K562 (cell line): Measurements from ENCODE around the gene VPS35L. TPM values are rescaled to one million over a fixed set of nuclear protein-coding genes. Genes with fewer than 3 reads are reported as not detected.

Experiments
- ATAC-seq: fragments of 200-7000 bp; cut with Tn5 transposase; 3 replicates; pipeline ENCODE4 v1.9.1; 2020; ENCODE audit warnings: moderate library complexity
- BruUV-seq: library from RNA; stranded (reverse); fragments of 400-500 nt; replicated peaks from 2 replicates; lab custom pipeline; 2021; lab: Mats Ljungman, UMichigan
- CTCF ChIA-PET: fragments of 300-600 bp; formaldehyde crosslinking; extraction: SDS; loops from one replicate; lab custom pipeline; 2021; ENCODE audit warnings: low intra/inter-chr PET ratio; lab: Yijun Ruan, JAX
- POLR2A ChIA-PET: fragments of 300-600, 350-650 bp; sonication (Branson Sonifier 250); formaldehyde crosslinking; extraction: SDS; loops from one replicate; lab custom pipeline; 2021; ENCODE audit warnings: antibody characterized with exemption, inconsistent platforms; lab: Yijun Ruan, JAX
- DNase-seq, 4 experiments: peaks; one replicate each; pipeline versions ENCODE4 v3.0.0 to v3.0.0-alpha.2; 2011 to 2018; ENCODE audit warnings: low spot score in 3 of 4, mixed read lengths in 3 of 4; ENCODE audit errors: extremely low read depth in 1 of 4
- FAIRE-seq: peaks from 2 replicates; lab custom pipeline; 2011; peaks lifted over from hg19 to GRCh38; lab: Jason Lieb, UNC
- H2AFZ ChIP-seq: 2 replicates; pipeline ENCODE4 v1.6.0; 2011; ENCODE audit warnings: low read depth, low read length, control low read depth, inconsistent platforms
- H3K27ac ChIP-seq: fragments of 200-600 bp; 3 replicates; pipeline ENCODE4 v1.8.0; 2011; ENCODE audit warnings: low read depth, mild to moderate bottlenecking, control low read depth, inconsistent platforms, low read length, moderate library complexity, mixed read lengths; ENCODE audit errors: extremely low read depth
- H3K27me3 ChIP-seq, 2 experiments: fragments of 300-600 bp in 1 of 2; 2 replicates in 1 of 2; 3 replicates in 1 of 2; pipeline versions ENCODE4 v1.6.0 to v1.8.0; 2011; ENCODE audit warnings: inconsistent platforms in 2 of 2, low read length in 2 of 2, mild to moderate bottlenecking in 1 of 2, mixed read lengths in 1 of 2, moderate library complexity in 1 of 2; ENCODE audit not compliant: control insufficient read depth in 2 of 2, insufficient read depth in 2 of 2
- H3K36me3 ChIP-seq: fragments of 300-600 bp; 3 replicates; pipeline ENCODE4 v1.8.0; 2011; ENCODE audit warnings: mild to moderate bottlenecking, low read length, inconsistent platforms; ENCODE audit not compliant: control insufficient read depth, insufficient read depth
- H3K4me1 ChIP-seq, 2 experiments: fragments of 200-600 bp in 1 of 2; replicated peaks in 1 of 2; 2 replicates in 1 of 2; 3 replicates in 1 of 2; pipeline versions ENCODE4 v1.5.1 to v1.8.0; 2011; ENCODE audit warnings: inconsistent platforms in 2 of 2, low read length in 2 of 2, mild to moderate bottlenecking in 1 of 2, mixed read lengths in 1 of 2, moderate library complexity in 1 of 2; ENCODE audit not compliant: control insufficient read depth in 2 of 2, insufficient read depth in 2 of 2
- H3K4me2 ChIP-seq: 2 replicates; pipeline ENCODE4 v1.6.1; 2011; ENCODE audit warnings: low read length, control low read depth, inconsistent platforms, mixed read lengths; ENCODE audit not compliant: insufficient read depth
- H3K4me3 ChIP-seq: fragments of 200-600 bp; sonication (generic), shearing (Covaris generic); 2 replicates; pipeline ENCODE4 v1.5.1; 2016; ENCODE audit warnings: control low read depth, inconsistent platforms
- H3K79me2 ChIP-seq: fragments of 200-600 bp; 3 replicates; pipeline ENCODE4 v1.8.0; 2011; ENCODE audit warnings: low read length, inconsistent platforms; ENCODE audit not compliant: control insufficient read depth, insufficient read depth
- H3K9ac ChIP-seq, 2 experiments: 2 replicates each; pipeline versions ENCODE4 v1.6.0 to v1.6.1; 2011; ENCODE audit warnings: low read depth in 2 of 2, low read length in 2 of 2, control low read depth in 1 of 2, inconsistent platforms in 1 of 2, mild to moderate bottlenecking in 1 of 2, mixed read lengths in 1 of 2; ENCODE audit not compliant: insufficient read depth in 1 of 2
- H3K9me1 ChIP-seq: one replicate; pipeline ENCODE4 v1.6.0; 2011; ENCODE audit warnings: inconsistent platforms, mild to moderate bottlenecking, low read length, moderate library complexity; ENCODE audit not compliant: control insufficient read depth, insufficient read depth
- H3K9me3 ChIP-seq: replicated peaks from 2 replicates; pipeline ENCODE4 v1.5.1; 2011; ENCODE audit warnings: low read depth, low read length, inconsistent platforms; ENCODE audit not compliant: control insufficient read depth, insufficient read depth
- H4K20me1 ChIP-seq: replicated peaks from 2 replicates; pipeline ENCODE4 v1.6.1; 2011; ENCODE audit warnings: low read length, inconsistent platforms, mixed read lengths; ENCODE audit not compliant: control insufficient read depth, insufficient read depth
- E2F6 ChIP-seq, 2 experiments: IDR thresholded peaks; 2 replicates each; pipeline ENCODE4 v1.6.1; 2011; ENCODE audit warnings: borderline replicate concordance in 1 of 2, control low read depth in 1 of 2, low read depth in 1 of 2, low read length in 1 of 2, mild to moderate bottlenecking in 1 of 2, mixed read lengths in 1 of 2, moderate library complexity in 1 of 2; ENCODE audit not compliant: insufficient read depth in 1 of 2, insufficient read length in 1 of 2, poor library complexity in 1 of 2, severe bottlenecking in 1 of 2; ENCODE audit errors: extremely low read depth in 1 of 2
- JUND ChIP-seq, 2 experiments: IDR thresholded peaks; 2 replicates in 1 of 2; 3 replicates in 1 of 2; pipeline ENCODE4 v1.6.1; 2011; ENCODE audit warnings: borderline replicate concordance in 2 of 2, low read depth in 2 of 2, low read length in 2 of 2, improper control_type of control experiment in 1 of 2, missing biosample characterization in 1 of 2, missing genetic modification characterization in 1 of 2, missing genetic modification reagents in 1 of 2
- PHF8 ChIP-seq: fragments of 200-600 bp; sonication (generic); IDR thresholded peaks from 2 replicates; pipeline ENCODE4 v1.6.1; 2012; ENCODE audit warnings: mixed run types, mild to moderate bottlenecking, inconsistent platforms, low read length, moderate library complexity, borderline replicate concordance
- PRPF4 ChIP-seq: fragments of 200-400 bp; formaldehyde crosslinking; IDR thresholded peaks from one replicate; pipeline ENCODE4 v1.6.1; 2017; ENCODE audit warnings: low read length, low read depth, mild to moderate bottlenecking; ENCODE audit not compliant: insufficient read depth, poor library complexity, severe bottlenecking
- TAF9B ChIP-seq: fragments of 450-650 bp; IDR thresholded peaks from 2 replicates; pipeline ENCODE4 v1.6.1; 2018; ENCODE audit warnings: mild to moderate bottlenecking; ENCODE audit not compliant: partially characterized antibody
- TSC22D4 ChIP-seq: fragments of 450-650 bp; IDR thresholded peaks from 2 replicates; pipeline ENCODE4 v1.6.1; 2016; ENCODE audit warnings: missing genetic modification characterization, missing biosample characterization, control low read depth
- UBTF ChIP-seq, 2 experiments: IDR thresholded peaks; 2 replicates each; pipeline ENCODE4 v1.6.1; 2012; ENCODE audit warnings: improper control_type of control experiment in 2 of 2, low read depth in 2 of 2, low read length in 2 of 2, borderline replicate concordance in 1 of 2
- VEZF1 ChIP-seq: fragments of 200-800 bp; sonication (Bioruptor generic); IDR thresholded peaks from 2 replicates; pipeline ENCODE4 v1.6.1; 2017; ENCODE audit warnings: missing genetic modification characterization, missing compliant biosample characterization
- ZNF449 ChIP-seq: fragments of 250-450 bp; sonication (Bioruptor Pico); IDR thresholded peaks from 2 replicates; pipeline ENCODE4 v1.8.0; 2022; ENCODE audit warnings: moderate library complexity, mild to moderate bottlenecking, inconsistent platforms
- ZNF668 ChIP-seq: fragments of 250-450 bp; sonication (Bioruptor Pico); IDR thresholded peaks from 2 replicates; pipeline ENCODE4 v1.8.0; 2022; ENCODE audit warnings: mild to moderate bottlenecking, inconsistent platforms
- WGBS: fragments of 100-300 bp; shearing (Covaris generic); methylation state at CpG from one replicate; pipeline ENCODE4 v1.1.6; 2016; ENCODE audit warnings: low coverage, mixed read lengths; ENCODE audit not compliant: insufficient coverage; ENCODE audit errors: missing lambda C conversion rate; 5-methylcytosine and 5-hydroxymethylcytosine counted together
- in situ Hi-C: fragments of 300-500 bp; cut with MboI; formaldehyde crosslinking; loops from 4 replicates; pipeline ENCODE4 v1.15.0; 2018; ENCODE audit warnings: inconsistent platforms, mixed read lengths
- intact Hi-C: fragments of 100-400 bp; cut with micrococcal nuclease; formaldehyde crosslinking; loops from 2 replicates; pipeline ENCODE4 v1.14.2; 2022
- polyA plus RNA-seq, 8 experiments: library from polyadenylated mRNA; depleted of rRNA in 4 of 8; stranded (reverse) in 5 of 8; unstranded in 3 of 8; fragments of >200 nt; fragmentation: Nextera tagmentation in 2 of 8; fragmentation: Illumina TruSeq in 1 of 8; extraction: Ambion mirVana in 2 of 8; extraction: Trizol in 1 of 8; gene quantifications; 2 replicates each; pipeline versions ENCODE4 v1.2.1 to v1.2.3, GENCODE V29; 2011 to 2014; ENCODE audit warnings: inconsistent platforms in 1 of 8, missing spikeins in 1 of 8
- total RNA-seq, 7 experiments: library from RNA; depleted of rRNA in 6 of 7; stranded (reverse); fragments of >200 nt in 6 of 7; fragmentation: Illumina TruSeq in 2 of 7; extraction: Trizol in 2 of 7; gene quantifications; 2 replicates each; pipeline versions ENCODE4 v1.2.1 to v1.2.3, GENCODE V29; 2011 to 2021; ENCODE audit warnings: low replicate concordance in 1 of 7

VPS35L gene
- total and polyA plus RNA-seq, 9 of the 15 experiments (the other 6 are each of a cell fraction or from before 2014, with no cell fraction given) = 10.2 to 30.4 (median 20.1) TPM

GRCh38 chr16:19604911-19605310 is 49.4 kb downstream of the VPS35L start (continued):
- TF ChIP-seq VEZF1 (CRISPR knock-in tag) (no peak), JUND (IDR thresholded peaks at IDR 0.05; ENCODE audit: borderline replicate concordance, low read depth, low read length) (no peak), JUND (tag; IDR thresholded peaks at IDR 0.05; ENCODE audit: borderline replicate concordance, low read depth, low read length) (no peak), PHF8 (no peak), TSC22D4 (tag) (no peak), TAF9B (no peak), ZNF668 (CRISPR knock-in tag) (no peak)

GRCh38 chr16:19605701-19606100 is 50.2 kb downstream of the VPS35L start:
- no peak overlapping the region for H3K27ac ChIP-seq
- ChIA-PET POLR2A (interaction anchor here (0.9 kb wide), 1 partner anchor 29 kb away, joined by 3 read pairs; no protein-coding TSS in a partner anchor), CTCF (interaction anchor here (0.7 kb wide), 1 partner anchor 29 kb away, joined by 3 read pairs; no protein-coding TSS in a partner anchor)
- FAIRE-seq (no peak), ATAC-seq (no peak), DNase-seq (no peak)
- H3K27me3 ChIP-seq = no peaks in the 10 kb centered on the region
- in situ Hi-C loops (loop anchor here (10.0 kb wide), 1 partner anchor 699 kb away; no protein-coding TSS in a partner anchor), intact Hi-C loops (no loop called here)
- H3K4me3 ChIP-seq = no peak overlapping the region
- no peak for TF ChIP-seq ZNF449 (CRISPR knock-in tag)
- TF ChIP-seq PRPF4 = no peak
- TF ChIP-seq E2F6 (IDR thresholded peaks at IDR 0.05; ENCODE audit: borderline replicate concordance in 1 of 2, extremely low read depth in 1 of 2, insufficient read depth in 1 of 2, insufficient read length in 1 of 2, low read depth in 1 of 2, low read length in 1 of 2, poor library complexity in 1 of 2, severe bottlenecking in 1 of 2) = no peak
- TF ChIP-seq UBTF (IDR thresholded peaks at IDR 0.05; ENCODE audit: borderline replicate concordance in 1 of 2, low read depth in 2 of 2, low read length in 2 of 2) = no peak
- no peak overlapping the region for H3K9ac ChIP-seq
- H3K36me3 ChIP-seq = peaks cover 9% of the 10 kb centered on the region; the same call in 1 of the 3 replicates
- H3K79me2 ChIP-seq = no peaks in the 10 kb centered on the region
- H3K9me1 ChIP-seq = no peaks in the 10 kb centered on the region
- no peaks in the 10 kb centered on the region for H4K20me1 ChIP-seq
- 38% methylated on average over 1 of the region's 1 CpG for whole genome bisulfite sequencing
- H3K9me3 ChIP-seq = no peaks in the 10 kb centered on the region
- no peak overlapping the region for H2AFZ ChIP-seq
- BruUV-seq = no TSS peak
- no peak overlapping the region for H3K4me2 ChIP-seq
- no peaks in the 10 kb centered on the region; a peak in 1 of 5 replicates for H3K4me1 ChIP-seq
